Activated T-cell treated with anti-CD3 and anti-CD28 coated beads, Interleukin-2, amount 50 U/mL, for 48 hours (primary cell): ENCODE results near the gene FNDC1.

Experiments used
- DNase-seq, 2 experiments: peaks; one replicate each; pipeline ENCODE4 v3.0.0-alpha.2; 2020

FNDC1 gene

GRCh38 chr6:159163901-159164370 is 5.3 kb upstream of the FNDC1 start:
- DNase-seq = no peak

DNA sequence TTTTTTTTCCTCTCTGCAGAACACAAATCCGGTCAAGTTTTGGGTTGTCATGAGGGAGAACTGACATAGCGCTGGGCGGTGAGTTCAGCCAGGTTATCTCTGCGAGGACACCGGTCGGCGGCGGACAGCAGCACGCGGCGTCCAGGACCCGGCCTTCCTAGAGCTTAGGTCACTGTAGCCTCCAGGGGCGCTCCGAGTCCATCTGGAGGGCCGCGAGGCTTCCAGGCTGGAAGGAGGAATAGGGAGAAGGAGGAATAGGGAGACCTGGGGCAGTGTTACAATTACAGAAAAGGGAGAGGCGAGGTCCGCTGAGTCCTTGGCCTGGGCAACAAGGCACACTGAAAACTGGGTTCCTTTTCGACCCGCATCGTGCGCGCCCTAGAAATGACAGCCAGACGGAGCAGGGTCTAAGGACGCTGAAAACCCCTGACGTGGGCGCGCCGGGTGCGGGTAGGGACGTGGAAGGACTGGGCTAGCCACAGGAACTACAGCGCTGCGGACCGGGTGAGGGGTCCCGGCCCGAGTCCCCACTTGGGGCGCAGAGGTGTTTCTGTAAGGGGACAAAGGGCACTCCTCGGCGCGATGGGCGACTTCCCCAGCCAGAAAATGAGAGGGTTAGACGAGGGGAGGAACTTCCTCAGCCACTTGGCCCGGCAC is 536 bp upstream of the FNDC1 start:
- DNase-seq = no peak

DNA sequence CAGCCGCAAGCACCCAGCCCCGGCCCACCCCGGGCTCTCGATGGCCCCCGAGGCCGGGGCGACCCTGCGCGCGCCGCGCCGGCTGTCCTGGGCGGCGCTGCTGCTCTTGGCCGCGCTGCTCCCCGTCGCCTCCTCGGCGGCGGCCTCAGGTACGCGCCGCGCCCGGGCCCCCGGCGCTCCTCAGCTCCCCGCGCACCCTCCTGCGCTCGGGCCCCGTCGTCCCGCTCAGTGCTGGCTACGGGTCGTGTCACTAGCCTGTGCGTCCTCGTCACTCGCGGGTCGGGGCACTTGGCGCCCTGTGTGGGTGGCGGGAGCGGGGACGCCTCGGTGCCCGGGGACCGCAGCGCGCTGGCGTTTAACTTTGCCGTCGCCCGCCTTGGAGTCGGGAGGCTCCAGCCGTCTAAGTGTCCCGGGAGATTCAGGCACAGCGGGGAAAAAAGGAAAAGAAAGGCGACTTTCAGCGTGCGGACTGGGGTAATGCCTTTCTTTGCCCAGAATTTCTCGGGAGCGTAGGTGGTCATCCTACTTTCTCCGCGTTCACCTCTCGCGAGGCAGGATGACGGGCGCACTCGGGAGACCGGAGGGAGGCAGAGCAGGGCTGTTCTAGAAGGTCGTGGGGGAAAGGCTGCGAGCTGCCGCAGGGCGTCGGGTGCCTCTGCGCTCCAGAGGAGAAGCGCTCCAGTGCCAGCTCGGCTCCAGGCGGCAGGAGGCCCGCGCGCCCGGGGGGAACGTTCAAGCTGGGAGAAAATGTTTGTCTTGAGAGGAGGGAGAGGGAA is 545 bp downstream of the FNDC1 start:
- peak; percentile 44 to 52 for DNase-seq

DNA sequence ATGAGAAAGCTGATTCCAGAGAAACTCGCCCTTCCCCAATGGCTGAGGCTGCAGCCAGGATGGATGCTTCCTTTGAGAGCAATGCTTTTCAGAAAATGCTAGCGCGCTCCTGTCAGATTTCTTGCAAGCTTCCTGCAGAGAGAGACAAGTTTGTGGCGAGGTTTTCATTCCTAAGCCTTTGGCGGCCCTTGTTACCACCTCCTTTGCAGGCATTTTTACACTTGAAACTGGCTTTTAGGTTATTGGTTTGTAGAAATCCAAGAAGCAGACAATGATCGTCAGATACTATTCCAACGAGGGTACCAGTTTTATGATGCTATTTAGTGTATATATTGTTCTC is 1.1 kb downstream of the FNDC1 start:
- DNase-seq = no peak

DNA sequence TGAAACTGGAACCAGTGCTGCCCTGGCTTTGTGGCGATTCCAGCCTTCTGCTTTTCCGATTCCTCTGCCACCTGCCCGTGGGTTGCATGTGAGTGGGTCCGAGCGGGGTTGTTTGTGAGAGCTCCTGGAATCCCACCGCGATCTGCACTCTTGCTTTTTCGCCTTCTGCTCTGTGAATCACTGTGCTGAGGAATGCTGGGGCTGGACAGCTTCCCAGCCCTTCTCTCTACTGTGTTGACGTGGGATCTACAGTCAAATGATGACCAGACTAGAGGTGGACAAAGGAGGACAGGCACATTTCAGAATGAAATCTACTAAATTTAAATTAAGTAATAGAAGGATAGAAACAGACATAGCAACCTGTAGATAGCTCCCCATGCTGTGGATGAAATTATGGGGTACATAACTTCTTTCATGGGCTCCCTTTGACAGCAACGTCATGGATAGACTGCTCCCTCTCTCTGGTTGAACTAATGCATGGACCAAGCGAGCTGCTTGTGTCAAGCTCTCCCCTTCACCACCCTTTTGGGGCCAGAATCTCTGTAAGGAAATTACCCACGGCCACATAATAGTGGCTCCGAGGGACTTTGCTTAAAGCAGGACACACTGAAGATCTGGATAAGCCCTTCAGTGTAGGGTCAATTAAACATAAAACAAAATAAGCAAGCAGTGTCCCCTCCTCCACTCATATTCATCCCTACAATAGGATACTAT is 2.0 kb downstream of the FNDC1 start:
- DNase-seq = no peak

DNA sequence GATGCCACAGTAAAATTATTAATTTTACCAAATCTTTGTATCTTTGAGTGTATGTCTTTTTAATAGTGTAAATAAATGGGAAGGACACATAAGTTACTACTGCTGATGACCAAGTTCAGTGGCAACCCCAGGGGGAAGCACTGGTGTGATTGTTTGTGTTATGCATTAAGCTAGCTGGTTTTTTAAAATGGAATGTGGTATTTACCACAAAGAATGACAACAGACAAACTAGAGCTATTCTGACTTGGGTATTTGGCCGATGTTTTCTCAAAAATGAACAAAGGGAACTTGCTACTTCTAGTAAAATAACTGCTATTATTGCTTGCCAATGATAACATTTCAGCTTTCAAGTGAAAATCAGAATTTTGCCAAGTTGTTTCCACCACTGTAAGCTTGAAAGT is 2.9 kb downstream of the FNDC1 start:
- DNase-seq = no peak

DNA sequence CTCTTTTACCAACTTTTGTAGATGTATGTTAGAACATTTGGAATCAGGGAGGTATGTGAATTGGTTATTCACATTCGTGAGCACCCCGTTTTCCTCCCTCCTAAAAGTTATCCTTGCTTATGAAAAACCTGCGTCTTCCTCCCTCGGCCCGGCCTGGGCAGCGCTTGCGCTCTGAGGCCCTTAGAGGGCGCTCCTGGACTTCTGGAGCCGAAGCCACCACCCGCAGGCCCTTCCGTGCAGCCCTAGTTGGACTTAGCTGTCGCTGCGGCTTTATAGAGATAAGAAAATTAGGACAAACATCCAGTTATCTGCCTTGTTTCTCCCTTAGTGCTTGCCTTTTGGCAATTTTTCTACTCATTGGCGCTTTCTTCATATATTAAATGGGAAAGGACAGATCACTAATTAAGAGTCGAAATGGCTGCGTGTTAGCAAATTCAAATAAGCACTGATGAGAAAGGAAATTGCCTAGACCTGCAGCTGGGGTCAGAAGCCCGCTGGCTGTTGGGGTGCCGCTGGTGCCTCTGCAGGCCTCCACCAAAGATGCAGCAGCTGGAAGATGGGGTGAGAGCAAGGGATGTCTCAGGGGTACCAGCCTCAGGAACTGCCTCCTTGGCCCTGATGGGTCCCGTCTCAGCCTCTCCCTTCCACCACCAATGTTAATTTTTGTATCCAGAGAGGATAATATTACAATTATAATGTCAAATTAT is 5.2 kb downstream of the FNDC1 start:
- peak; percentile 79 to 86 for DNase-seq

- no peak for DNase-seq
These were observed 7.7 kb downstream of the FNDC1 start for GRCh38 chr6:159176913-159177312.

DNA sequence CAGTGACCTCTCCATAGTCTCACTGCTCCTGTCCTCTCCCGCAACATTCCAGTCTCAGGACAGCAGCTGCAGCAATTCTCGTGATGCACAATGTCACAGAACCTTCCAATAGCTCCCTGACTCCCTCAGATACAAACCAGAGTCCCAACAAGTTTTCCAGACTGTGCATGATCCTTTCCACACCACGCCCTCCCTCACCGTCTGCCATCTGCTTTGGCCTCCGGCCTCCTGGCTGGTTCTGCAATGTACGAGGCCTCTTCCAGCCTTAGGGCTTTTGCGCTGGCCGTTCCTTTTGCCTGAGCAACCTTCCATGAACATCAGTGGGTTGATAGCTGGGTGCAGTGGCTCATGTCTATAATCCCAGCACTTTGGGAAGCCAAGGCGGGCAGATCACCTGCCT is 9.6 kb downstream of the FNDC1 start:
- no peak for DNase-seq

GRCh38 chr6:159180001-159180400 is 10.8 kb downstream of the FNDC1 start:
- no peak for DNase-seq

- no peak for DNase-seq
These were observed 12.7 kb downstream of the FNDC1 start for GRCh38 chr6:159181914-159182313.

DNA sequence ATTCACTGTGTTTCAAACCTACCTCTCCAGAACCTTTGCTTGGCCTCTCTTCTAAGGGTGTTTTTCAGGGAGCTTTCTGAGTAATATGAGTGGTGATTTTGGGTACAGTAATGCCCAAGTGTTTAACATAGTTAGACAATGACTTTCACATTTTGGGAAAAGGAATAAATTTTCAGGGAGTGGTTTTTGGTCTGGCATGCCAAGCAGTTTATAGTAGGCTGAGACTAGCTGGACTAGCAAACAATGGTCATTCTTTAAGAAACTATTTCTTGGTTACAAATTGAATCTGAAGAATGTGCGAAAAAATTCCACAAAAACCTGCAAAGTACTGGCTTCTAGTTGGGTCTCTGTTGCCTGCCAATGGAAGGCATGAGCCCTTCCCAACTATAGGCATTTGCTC is 15.4 kb downstream of the FNDC1 start:
- DNase-seq = no peak

DNA sequence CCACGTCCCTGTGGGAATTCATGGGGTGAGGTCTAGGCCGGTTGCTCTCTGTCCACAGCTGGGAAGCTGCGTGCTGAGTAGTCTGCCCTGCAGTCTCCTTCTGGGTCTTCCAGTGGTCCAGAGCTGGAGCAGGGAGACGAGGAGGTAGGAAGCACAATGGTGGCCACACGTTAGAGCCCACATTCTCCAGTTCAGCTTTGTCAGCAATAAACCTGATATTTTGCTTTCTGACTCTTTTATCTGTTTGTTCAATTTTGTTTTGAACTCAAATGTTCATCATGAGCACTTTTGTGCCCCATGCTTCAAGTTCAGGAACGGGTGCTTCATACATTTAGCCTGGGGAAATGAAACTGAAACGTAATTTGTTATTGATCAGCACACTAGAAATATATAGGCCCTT is 21.3 kb downstream of the FNDC1 start:
- DNase-seq = no peak

GRCh38 chr6:159193923-159194322 is 24.7 kb downstream of the FNDC1 start:
- no peak for DNase-seq

GRCh38 chr6:159194421-159194820 is 25.2 kb downstream of the FNDC1 start:
- DNase-seq = no peak

- DNase-seq = no peak
These were observed 27.3 kb downstream of the FNDC1 start for GRCh38 chr6:159196430-159196975.

- DNase-seq = no peak
These were observed 28.1 kb downstream of the FNDC1 start for GRCh38 chr6:159197251-159197650.

GRCh38 chr6:159201336-159201735 is 32.1 kb downstream of the FNDC1 start:
- no peak for DNase-seq

GRCh38 chr6:159203304-159204005 is 34.3 kb downstream of the FNDC1 start:
- DNase-seq = no peak

DNA sequence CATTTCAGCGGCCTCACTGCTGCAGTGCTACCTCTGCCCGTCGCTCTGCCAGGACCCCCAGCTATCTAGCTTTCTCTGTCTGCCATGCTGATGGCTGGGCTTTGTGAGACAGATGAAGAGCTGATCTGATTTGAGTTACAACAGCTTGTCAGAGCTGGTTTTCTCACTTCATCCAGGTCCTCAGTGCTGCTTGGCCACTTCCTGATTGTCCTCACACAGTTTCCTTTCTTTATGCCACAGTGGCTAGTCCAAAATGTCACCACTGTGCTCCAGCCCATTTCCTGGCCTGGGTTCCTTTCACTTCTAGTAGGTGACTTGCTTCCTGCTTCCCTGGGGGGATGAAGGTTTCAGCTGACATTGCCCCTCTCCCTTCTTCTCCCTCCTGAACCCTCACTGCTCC is 35.4 kb downstream of the FNDC1 start:
- no peak for DNase-seq

- DNase-seq = no peak
These were observed 42.8 kb downstream of the FNDC1 start for GRCh38 chr6:159212028-159212427.

DNA sequence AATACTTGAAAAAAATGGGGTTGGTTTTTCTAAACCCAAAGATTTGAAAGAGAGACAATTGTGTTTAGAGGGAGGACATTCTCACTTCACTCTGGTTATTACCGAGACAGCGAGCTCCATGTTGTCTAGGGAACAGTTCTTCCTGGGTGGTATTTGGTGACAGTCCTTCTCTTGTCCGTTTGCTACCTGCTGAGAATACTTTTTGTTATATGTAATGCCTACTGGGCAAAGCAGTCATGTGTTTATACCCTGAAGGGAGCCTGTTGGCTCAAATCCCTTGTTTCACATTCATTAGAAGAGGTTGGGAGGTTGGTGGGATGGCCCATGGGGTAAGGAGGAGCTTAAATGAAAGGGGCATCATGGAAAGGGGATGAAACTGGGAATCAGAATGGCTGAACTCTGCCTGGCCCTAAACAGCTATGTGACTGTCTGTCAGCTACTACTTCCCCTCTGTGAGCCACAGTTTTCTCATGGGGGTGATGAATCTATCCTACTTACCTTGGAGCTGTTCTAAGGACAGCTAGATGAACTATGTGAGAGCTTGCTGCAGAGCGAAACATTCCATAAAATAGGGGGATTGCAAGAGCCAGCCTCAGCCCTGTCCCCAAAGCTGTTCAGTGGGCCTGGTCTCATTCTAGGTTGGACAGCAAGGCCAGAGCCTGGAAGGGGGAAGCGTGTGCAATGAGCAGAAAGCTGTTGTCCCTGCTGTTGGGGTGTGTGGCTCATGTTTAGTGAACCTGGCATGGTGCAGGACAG is 43.5 kb downstream of the FNDC1 start:
- no peak for DNase-seq
